DND-41 (cell line): ENCODE results near the gene NDUFAF5.

ENCODE experiments used
- ATAC-seq: fragments of 200-7000 bp; cut with Tn5 transposase; 3 replicates; pipeline ENCODE4 v1.9.1; 2021; ENCODE audit warnings: low read depth; ENCODE audit not compliant: insufficient read depth
- DNase-seq: peaks from one replicate; pipeline ENCODE4 v3.0.0-alpha.2; 2020
- H2AFZ ChIP-seq: 2 replicates; pipeline ENCODE4 v1.6.0; 2012; ENCODE audit warnings: low read depth, low read length
- H3K27ac ChIP-seq: 2 replicates; pipeline ENCODE4 v1.5.1; 2012; ENCODE audit warnings: low read length, inconsistent platforms
- H3K27me3 ChIP-seq: fragments of 200-600 bp; sonication (generic); 2 replicates; pipeline ENCODE4 v1.6.0; 2012; ENCODE audit warnings: low read length, mild to moderate bottlenecking, inconsistent platforms; ENCODE audit not compliant: insufficient read depth, poor library complexity
- H3K36me3 ChIP-seq: 2 replicates; pipeline ENCODE4 v1.5.1; 2012; ENCODE audit warnings: low read length, inconsistent platforms; ENCODE audit not compliant: insufficient read depth
- H3K4me1 ChIP-seq: 2 replicates; pipeline ENCODE4 v1.5.1; 2012; ENCODE audit warnings: mild to moderate bottlenecking, low read length; ENCODE audit not compliant: insufficient read depth
- H3K4me2 ChIP-seq: 2 replicates; pipeline ENCODE4 v1.6.0; 2012; ENCODE audit warnings: mild to moderate bottlenecking, moderate library complexity, low read length, inconsistent platforms; ENCODE audit not compliant: insufficient read depth
- H3K4me3 ChIP-seq, 2 experiments: fragments of 200-600 bp in 1 of 2; shearing (Covaris generic) in 1 of 2; 2 replicates each; pipeline ENCODE4 v1.5.1; 2012 to 2016; ENCODE audit warnings: inconsistent platforms in 2 of 2, low read length in 2 of 2, mild to moderate bottlenecking in 2 of 2, low read depth in 1 of 2, moderate library complexity in 1 of 2
- H3K79me2 ChIP-seq: 2 replicates; pipeline ENCODE4 v1.6.0; 2012; ENCODE audit warnings: low read length, inconsistent platforms; ENCODE audit not compliant: insufficient read depth
- H3K9ac ChIP-seq: 2 replicates; pipeline ENCODE4 v1.6.0; 2012; ENCODE audit warnings: low read depth, mild to moderate bottlenecking, inconsistent platforms, low read length, moderate library complexity
- H3K9me3 ChIP-seq: 2 replicates; pipeline ENCODE4 v1.5.1; 2012; ENCODE audit warnings: low read length, moderate library complexity, mild to moderate bottlenecking, inconsistent platforms; ENCODE audit not compliant: insufficient read depth, severe bottlenecking
- H4K20me1 ChIP-seq: 2 replicates; pipeline ENCODE4 v1.6.0; 2012; ENCODE audit warnings: low read length; ENCODE audit not compliant: insufficient read depth
- EZH2 ChIP-seq: IDR thresholded peaks from 3 replicates; pipeline ENCODE4 v1.6.1; 2012; ENCODE audit warnings: borderline replicate concordance, low read depth, mild to moderate bottlenecking, moderate library complexity, low read length, inconsistent platforms; ENCODE audit not compliant: severe bottlenecking
- TF ChIP-seq, protein P1 (sequence below): IDR thresholded peaks from 2 replicates; pipeline ENCODE4 v1.5.1; 2012; ENCODE audit warnings: borderline replicate concordance, low read length, moderate library complexity, mild to moderate bottlenecking; ENCODE audit not compliant: poor library complexity, severe bottlenecking; ENCODE audit errors: extremely low read depth

NDUFAF5 gene

DNA sequence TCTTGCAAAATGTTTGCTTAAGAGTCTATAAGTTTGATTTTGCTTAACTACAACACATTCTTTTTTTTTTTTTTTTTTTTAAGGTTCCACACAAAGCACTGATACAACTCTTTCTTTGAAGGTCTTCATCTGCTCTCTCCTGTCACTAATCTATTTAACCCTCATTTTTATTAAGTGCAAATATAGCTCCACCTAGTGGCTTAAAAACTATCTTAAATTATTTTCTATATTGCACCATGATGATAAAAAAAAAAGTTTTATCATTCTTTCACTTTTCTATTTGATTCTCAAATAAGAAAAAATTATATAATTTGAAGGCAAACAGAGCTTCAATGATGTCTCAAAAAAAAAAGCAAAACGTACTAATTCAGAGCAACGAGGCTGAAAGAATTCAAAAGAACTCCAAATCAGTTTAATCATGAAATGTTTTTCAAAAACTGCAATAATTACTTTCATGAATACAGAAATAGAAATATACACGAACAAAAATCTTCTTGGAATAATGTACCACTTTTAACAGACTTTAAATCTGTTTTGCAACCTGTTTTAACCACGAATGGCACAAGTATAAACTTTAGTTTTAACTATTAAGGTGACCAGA, 12.9 kb upstream of the NDUFAF5 start:
- no peak for DNase-seq
- Histone ChIP-seq H3K79me2 (peaks cover 65% of the 10 kb centered on the region), H3K27ac (peak overlapping the region; percentile 85), H2AFZ (no peak overlapping the region), H3K27me3 (no peaks in the 10 kb centered on the region), H3K9me3 (peaks cover 11% of the 10 kb centered on the region), H3K9ac (peak overlapping the region; percentile 37), H3K36me3 (peaks cover 95% of the 10 kb centered on the region), H3K4me2 (peak overlapping the region; percentile 18; the same call in 1 of the 2 replicates), H4K20me1 (no peaks in the 10 kb centered on the region), H3K4me3 (no peak overlapping the region), H3K4me1 (peaks cover 49% of the 10 kb centered on the region)
- peak; percentile 85 for ATAC-seq
- TF ChIP-seq EZH2 = no peak
- TF ChIP-seq, protein P1, sequence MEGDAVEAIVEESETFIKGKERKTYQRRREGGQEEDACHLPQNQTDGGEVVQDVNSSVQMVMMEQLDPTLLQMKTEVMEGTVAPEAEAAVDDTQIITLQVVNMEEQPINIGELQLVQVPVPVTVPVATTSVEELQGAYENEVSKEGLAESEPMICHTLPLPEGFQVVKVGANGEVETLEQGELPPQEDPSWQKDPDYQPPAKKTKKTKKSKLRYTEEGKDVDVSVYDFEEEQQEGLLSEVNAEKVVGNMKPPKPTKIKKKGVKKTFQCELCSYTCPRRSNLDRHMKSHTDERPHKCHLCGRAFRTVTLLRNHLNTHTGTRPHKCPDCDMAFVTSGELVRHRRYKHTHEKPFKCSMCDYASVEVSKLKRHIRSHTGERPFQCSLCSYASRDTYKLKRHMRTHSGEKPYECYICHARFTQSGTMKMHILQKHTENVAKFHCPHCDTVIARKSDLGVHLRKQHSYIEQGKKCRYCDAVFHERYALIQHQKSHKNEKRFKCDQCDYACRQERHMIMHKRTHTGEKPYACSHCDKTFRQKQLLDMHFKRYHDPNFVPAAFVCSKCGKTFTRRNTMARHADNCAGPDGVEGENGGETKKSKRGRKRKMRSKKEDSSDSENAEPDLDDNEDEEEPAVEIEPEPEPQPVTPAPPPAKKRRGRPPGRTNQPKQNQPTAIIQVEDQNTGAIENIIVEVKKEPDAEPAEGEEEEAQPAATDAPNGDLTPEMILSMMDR = peak; percentile 63

DNA sequence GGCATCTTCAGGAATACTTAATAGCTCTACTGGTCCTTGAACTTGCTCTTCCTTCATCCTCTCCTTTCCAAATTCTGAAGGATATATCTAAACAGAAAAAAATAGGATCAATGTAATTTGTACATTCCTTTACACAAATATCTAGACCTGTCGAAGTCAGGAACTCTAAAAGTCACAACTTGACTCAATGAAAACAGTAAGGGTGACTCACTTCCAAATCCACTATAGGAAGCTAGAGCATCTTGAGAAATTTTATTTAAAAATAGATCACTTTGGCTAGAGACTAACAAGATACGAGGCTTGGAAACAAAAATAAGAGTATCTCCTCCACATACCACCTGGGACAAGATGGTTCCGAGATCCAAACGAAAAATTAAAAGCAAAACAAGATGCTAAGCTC, 12.3 kb upstream of the NDUFAF5 start:
- no peaks in the 10 kb centered on the region for H4K20me1 ChIP-seq
- peaks cover 55% of the 10 kb centered on the region for H3K4me1 ChIP-seq
- DNase-seq (no peak), ATAC-seq (no peak)
- peak overlapping the region; percentile 28 for H3K9ac ChIP-seq
- peaks cover 6% of the 10 kb centered on the region for H3K9me3 ChIP-seq
- no peaks in the 10 kb centered on the region for H3K27me3 ChIP-seq
- no peak overlapping the region for H3K4me3 ChIP-seq
- peak overlapping the region; percentile 8; the same call in 1 of the 2 replicates for H3K4me2 ChIP-seq
- peaks cover 69% of the 10 kb centered on the region for H3K79me2 ChIP-seq
- H2AFZ ChIP-seq = no peak overlapping the region
- H3K36me3 ChIP-seq = peaks cover 95% of the 10 kb centered on the region
- TF ChIP-seq, protein P1 = no peak
- TF ChIP-seq EZH2 = no peak
- peak overlapping the region; percentile 73 for H3K27ac ChIP-seq

DNA sequence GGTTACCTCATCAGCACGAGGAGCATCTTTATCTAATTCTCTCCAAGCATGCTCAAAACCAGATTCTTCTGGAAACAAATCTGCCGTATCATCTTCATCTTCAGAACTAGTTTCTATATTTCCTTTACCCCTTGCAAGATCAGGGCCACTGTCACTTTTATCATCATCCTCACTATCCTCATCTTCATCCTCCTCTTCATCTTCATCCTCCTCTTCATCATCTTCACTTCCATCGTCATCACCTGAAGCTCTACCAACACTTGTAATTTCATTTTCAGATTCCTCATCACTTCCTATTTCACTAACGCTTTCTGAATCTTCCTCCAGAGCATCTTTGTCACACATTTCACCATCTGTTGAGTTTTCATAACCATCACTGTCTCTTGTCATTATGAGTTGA, 9.0 kb upstream of the NDUFAF5 start:
- Histone ChIP-seq H3K9me3 (no peaks in the 10 kb centered on the region), H3K9ac (no peak overlapping the region), H2AFZ (no peak overlapping the region), H3K4me3 (no peak overlapping the region), H3K27me3 (no peaks in the 10 kb centered on the region), H3K4me2 (no peak overlapping the region), H3K36me3 (peaks cover 92% of the 10 kb centered on the region), H3K4me1 (peaks cover 74% of the 10 kb centered on the region), H3K27ac (peak overlapping the region; percentile 7; the same call in 1 of the 2 replicates), H4K20me1 (no peaks in the 10 kb centered on the region), H3K79me2 (peaks cover 70% of the 10 kb centered on the region)
- DNase-seq (no peak), ATAC-seq (no peak)
- TF ChIP-seq EZH2 = no peak
- TF ChIP-seq, protein P1 = no peak
